ENCODE measurements around the gene ANTKMT.

Gene ANTKMT

GRCh38 chr16:714558-715476 is 6.1 kb upstream of the ANTKMT start, which contains the start of gene METRN:
Gene METRN (plus strand): TSS chr16:715118. CDS start chr16:715290, 172 bp downstream.
- peak; percentile 79 to 96 (median 83) for DNase-seq (ENCODE audit: low read depth in 3 of 3)

- no peak for DNase-seq (ENCODE audit: low read depth in 3 of 3)
These were observed 5.3 kb upstream of the ANTKMT start for GRCh38 chr16:715477-716199.

GRCh38 chr16:716200-716568 is 4.8 kb upstream of the ANTKMT start:
- no peak for DNase-seq (ENCODE audit: low read depth in 3 of 3)

- DNase-seq (ENCODE audit: low read depth in 3 of 3), result no peak
These were observed 4.1 kb upstream of the ANTKMT start for GRCh38 chr16:716768-717325.

GRCh38 chr16:717450-718245 is 3.3 kb upstream of the ANTKMT start:
- no peak for DNase-seq (ENCODE audit: low read depth in 3 of 3)

DNA sequence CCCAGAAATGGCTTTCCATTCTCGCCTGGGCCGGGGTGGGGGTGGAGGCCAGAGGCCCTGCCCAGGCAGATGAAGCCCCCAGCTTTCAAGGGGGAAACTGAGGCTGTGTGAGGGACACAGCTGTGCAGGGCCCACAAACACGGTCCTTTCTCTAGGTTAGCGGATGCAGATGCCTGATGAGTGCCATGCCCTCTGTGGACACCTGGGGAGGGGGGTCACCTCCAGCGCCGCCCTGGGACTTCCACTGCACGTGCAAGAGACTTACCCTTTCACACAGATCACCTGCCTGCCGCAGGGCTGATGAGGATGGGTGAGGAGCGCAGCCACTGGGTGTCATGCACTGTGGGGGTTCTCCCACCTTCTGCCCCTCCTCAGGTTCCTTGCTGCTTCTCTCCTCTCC is 2.6 kb upstream of the ANTKMT start:
- DNase-seq (ENCODE audit: low read depth in 3 of 3), result no peak

DNA sequence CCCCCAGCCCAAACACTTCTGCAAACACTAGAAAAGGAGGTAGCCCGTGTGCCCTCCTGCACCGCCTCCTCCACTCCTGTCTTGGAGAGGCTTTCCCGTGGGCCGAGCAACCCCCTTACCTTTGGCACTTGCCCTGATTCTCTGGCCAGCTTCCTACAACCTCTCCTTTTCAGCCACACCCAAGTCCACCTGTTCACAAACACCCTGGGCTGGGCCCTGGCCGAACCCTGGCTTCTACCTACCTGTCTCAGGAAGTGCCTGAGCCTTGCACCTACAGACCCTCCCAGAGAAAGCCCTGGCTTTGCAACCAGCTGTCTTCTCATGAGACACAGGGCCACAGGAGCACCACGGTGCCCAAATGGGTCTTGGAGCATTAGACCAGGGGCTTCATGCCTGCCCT is 2.0 kb upstream of the ANTKMT start:
- no peak for DNase-seq (ENCODE audit: low read depth in 3 of 3)

GRCh38 chr16:719815-720446 is 1.0 kb upstream of the ANTKMT start:
- DNase-seq (ENCODE audit: low read depth in 3 of 3), result no peak

GRCh38 chr16:720447-720989 is 428 bp upstream of the ANTKMT start:
- DNase-seq (ENCODE audit: low read depth in 3 of 3), result peak in 2 of 3 donors; percentile 44 to 52

DNA sequence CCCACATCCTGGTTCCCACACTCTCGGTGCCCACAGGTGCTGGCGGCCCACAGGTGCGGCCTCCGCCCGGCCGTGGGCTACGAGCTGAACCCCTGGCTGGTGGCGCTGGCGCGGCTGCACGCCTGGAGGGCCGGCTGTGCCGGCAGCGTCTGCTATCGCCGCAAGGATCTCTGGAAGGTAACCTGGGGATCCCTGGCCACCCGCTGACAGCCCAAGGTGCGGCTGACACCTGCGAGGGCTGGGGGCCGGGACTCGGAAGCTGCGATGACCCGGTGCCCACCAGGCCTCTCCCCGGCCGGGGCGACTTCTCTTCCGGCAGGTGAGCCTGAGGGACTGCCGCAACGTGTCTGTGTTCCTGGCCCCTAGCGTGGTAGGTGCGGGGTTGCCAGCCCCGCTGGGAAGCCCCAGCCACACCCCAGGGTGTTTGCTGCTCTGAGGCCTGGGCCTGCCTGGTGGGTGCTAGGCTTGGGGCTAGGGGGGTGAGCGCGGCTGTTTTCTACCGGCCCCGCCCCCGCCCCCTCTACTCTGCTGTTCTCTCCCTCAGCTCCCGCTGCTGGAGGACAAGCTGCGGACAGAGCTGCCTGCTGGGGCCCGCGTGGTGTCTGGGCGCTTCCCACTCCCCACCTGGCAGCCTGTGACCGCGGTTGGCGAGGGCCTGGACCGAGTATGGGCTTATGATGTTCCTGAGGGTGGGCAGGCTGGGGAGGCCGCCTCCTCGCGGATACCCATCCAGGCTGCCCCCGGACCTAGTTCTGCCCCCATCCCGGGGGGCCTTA is 1.0 kb downstream of the ANTKMT start:
- no peak for DNase-seq (ENCODE audit: low read depth in 3 of 3)

DNA sequence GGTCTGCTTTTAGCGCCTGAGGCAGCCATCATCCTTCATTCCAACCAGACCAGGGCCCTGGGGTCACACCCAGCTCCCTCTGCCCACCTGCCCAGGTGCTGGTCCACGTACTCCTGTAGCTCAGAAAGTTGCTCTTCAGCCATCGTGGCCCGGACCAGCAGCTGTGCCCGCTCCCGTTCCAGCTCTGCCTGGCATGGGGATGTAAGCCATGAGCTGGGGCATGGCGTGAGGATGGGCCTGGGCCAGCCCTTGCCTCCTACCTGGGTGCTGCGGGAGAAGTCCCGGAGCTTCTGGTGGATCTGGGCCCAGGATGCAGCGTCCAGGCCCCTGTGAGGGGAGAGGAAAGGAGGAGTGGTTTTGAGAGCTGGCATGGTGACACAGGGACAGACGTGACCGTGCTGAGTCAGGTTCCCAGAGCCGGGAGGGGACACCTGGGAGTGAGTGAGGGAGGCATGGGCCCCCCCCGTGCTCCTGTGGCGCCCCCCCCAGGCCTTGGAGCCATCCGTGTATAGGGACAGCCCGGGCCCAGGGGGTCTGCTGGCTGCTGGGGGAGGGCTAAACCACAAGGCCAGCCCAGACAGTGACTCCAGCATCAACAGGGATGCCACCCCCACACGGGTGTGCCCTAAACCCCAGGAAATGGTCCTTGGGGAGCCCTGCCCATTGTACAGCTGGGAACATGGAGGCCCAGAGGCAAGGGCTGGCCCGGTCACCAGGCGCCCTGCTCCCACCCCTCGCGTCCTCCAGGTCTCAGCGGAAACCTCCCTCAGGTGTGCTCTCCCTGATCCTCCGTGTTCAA is 2.1 kb downstream of the ANTKMT start:
- no peak for DNase-seq (ENCODE audit: low read depth in 3 of 3)

GRCh38 chr16:723695-724094 is 2.7 kb downstream of the ANTKMT start:
- no peak for DNase-seq (ENCODE audit: low read depth in 3 of 3)

DNA sequence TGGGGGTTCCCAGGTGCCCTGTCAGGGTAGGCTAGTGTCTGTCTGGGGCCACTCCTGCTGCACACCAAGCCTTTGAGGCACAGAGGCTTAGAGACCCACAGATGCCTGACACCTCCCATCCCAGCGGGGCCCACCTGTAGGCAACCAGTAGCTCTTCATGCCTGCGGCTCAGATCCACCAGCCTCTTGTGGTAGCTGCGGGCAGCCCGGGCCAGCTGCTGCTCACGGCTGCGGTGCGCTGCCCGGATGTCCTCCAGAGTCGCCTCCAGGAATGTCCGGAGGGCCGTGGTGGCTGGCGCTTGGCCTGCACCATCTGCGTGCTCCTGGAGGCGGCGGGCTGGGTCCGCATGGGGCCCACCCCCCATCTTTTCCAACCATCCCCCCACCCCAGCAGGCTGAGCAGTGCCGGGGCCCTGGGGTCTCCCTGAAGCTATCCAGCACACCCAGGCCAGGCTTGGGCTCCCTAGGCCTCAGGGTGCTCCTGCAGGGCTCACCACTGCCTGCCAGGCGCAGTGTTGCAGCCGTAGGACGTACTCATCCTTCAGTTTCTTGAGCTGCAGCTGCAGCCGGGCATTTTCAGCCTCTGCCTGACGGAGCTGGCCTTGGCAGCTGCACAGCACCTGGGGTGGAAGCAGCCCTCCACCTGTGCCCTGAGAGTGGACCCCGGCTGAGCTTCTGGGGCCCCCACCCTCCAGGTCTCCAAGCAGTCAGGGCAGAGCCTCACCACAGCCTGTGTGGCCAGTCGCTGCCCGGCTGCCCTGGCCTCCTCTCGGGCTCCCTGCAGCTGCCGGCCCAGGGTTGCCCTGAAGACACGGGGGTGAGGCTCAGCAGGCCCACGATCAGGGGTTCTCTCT is 3.5 kb downstream of the ANTKMT start:
- no peak for DNase-seq (ENCODE audit: low read depth in 3 of 3)

- DNase-seq (ENCODE audit: low read depth in 3 of 3), result no peak
These were observed 4.1 kb downstream of the ANTKMT start for GRCh38 chr16:725041-725376.

- DNase-seq (ENCODE audit: low read depth in 3 of 3), result no peak
These were observed 4.7 kb downstream of the ANTKMT start for GRCh38 chr16:725463-726187.

DNA sequence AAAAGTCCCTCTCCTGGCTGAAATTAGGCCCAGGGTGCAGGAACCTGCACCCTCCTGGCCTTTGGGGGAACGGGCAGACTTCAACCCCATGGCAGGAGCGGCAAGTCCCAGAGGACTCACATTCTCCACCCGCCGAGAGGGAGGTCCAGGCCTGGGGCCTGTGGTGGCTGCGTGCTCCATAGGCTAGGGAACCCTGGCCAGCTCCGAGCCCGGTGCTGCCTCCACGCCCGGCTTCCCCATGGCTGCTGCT is 5.2 kb downstream of the ANTKMT start:
- no peak for DNase-seq (ENCODE audit: low read depth in 3 of 3)

GRCh38 chr16:726438-727290 is 5.7 kb downstream of the ANTKMT start, which contains the start of the genes CCDC78 and HAGHL:
Gene CCDC78 (minus strand): TSS chr16:726443. CDS start chr16:726367, 76 bp downstream.
Gene HAGHL (plus strand): TSS chr16:727106. CDS start chr16:727510, 404 bp downstream.
- DNase-seq (ENCODE audit: low read depth in 3 of 3), result peak in 1 of 3 donors; percentile 58
